ENCODE measurements around the gene LRRC3.

The LRRC3 gene

DNA sequence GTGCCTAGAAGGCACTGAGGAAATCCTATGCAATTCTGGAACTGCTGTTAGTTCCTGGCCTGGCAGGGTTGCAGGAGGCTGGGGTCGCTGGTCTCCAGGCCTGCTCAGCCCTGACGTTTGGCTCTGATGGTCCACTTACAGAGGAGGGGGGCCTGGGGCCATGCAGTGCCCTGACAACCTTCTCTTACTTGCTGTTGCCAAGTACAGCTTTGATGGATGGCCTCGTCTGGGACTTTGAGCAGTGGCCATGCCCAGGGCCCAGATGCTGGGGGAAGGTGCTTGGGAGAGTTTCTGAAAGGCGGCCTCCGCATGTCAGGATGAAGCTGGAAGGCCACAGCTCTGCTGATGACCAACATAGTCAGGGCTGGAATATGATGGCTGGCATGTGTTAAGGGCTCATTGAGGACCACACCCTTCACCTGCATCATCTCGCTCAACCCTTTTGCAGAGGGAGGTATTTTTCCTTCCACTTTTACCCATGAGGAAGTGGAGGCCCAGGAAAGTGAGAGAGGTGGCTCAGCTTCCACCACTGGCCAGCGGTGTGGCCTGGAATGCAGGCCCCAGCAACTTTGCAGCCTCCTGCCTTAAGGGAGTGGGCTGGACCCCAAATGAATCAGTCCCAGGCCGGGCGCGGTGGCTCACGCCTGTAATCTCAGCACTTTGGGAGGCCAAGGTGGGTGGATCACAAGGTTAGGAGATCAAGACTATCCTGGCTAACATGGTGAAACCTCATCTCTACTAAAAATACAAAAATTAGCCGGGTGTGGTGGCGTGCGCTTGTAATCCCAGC lies 34.7 kb upstream of the LRRC3 start:
- TF ChIP-seq GATA3 (IDR thresholded peaks at IDR 0.05; ENCODE audit: low read depth, low read length) (no peak), GATA2 (IDR thresholded peaks at IDR 0.05; ENCODE audit: low read depth, low read length) (no peak)

GRCh38 chr21:44421901-44422840 lies 33.1 kb upstream of the LRRC3 start:
- TF ChIP-seq GATA3 (IDR thresholded peaks at IDR 0.05; ENCODE audit: low read depth, low read length), result no peak
- TF ChIP-seq GATA2 (IDR thresholded peaks at IDR 0.05; ENCODE audit: low read depth, low read length), result no peak

- TF ChIP-seq GATA2 (IDR thresholded peaks at IDR 0.05; ENCODE audit: low read depth, low read length), result no peak
- TF ChIP-seq GATA3 (IDR thresholded peaks at IDR 0.05; ENCODE audit: low read depth, low read length), result no peak
These were observed 31.9 kb upstream of the LRRC3 start for GRCh38 chr21:44423312-44423821.

DNA sequence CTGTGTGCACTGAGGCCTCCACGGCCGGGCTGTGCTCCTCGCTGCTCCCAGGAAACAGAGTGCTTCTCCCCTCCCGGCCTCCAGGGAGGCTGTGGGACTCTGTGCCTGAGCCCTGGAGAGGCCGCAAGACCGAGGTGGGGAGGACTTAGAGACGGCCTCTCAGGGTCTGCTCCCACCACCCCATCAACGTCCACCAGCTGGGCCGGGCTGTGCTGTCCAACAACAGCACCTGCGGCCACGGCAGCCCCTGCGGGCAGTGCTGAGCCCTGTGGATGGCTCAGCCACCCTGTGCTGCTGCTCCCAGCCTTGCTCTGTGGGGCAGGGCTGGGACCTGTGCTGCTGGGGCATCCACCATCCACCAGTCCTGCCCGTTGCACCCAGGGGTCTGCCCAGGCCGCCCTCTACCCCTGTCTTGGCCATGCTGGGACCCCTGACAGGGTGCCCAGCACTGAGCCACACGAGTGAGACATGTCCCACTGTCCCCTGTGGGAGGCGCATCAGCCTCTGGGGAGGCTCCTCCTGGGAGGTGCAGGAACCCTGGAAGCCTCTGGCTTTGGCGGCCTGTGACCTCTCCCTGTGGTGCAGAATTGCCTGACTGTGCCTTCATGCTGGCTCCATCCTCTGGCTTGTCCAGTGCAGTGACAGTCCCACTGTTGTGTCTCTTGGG lies 31.2 kb upstream of the LRRC3 start:
- no peak for TF ChIP-seq GATA3 (IDR thresholded peaks at IDR 0.05; ENCODE audit: low read depth, low read length)
- no peak for TF ChIP-seq GATA2 (IDR thresholded peaks at IDR 0.05; ENCODE audit: low read depth, low read length)

- no peak for TF ChIP-seq GATA3 (IDR thresholded peaks at IDR 0.05; ENCODE audit: low read depth, low read length)
- TF ChIP-seq GATA2 (IDR thresholded peaks at IDR 0.05; ENCODE audit: low read depth, low read length), result no peak
These were observed 30.6 kb upstream of the LRRC3 start for GRCh38 chr21:44424608-44425306.

DNA sequence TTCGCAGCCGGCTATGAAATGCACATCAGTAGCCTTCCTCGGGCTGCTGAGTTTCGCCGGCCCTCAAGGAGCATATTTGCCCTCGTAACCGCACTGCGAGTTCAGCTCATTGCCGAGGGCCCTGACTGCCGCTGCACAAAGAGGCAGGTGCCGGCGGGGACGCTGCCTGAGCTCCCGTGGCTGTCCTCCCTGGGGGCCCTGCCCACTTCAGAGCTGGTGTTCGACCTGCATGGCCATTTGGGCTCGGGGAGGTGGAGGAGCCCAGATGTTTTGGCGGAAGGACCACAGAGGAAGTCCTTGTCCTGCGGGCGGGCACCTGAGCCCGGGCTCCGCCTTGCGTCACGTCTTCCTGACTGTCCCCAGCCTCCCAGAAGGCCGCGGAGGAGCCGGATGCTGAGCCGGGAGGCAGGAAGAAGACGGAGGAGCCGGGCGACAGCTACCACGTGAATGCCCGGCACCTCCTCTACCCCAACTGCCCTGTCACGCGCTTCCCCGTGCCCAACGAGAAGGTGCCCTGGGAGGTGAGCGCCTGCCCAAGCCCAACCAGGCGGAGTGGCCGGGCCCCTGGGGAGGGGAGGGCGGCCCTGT lies 29.9 kb upstream of the LRRC3 start:
- TF ChIP-seq GATA3 (IDR thresholded peaks at IDR 0.05; ENCODE audit: low read depth, low read length), result no peak
- no peak for TF ChIP-seq GATA2 (IDR thresholded peaks at IDR 0.05; ENCODE audit: low read depth, low read length)

- no peak for TF ChIP-seq GATA2 (IDR thresholded peaks at IDR 0.05; ENCODE audit: low read depth, low read length)
- no peak for TF ChIP-seq GATA3 (IDR thresholded peaks at IDR 0.05; ENCODE audit: low read depth, low read length)
These were observed 29.2 kb upstream of the LRRC3 start for GRCh38 chr21:44425895-44426662.

- TF ChIP-seq GATA3 (IDR thresholded peaks at IDR 0.05; ENCODE audit: low read depth, low read length) (no peak), GATA2 (IDR thresholded peaks at IDR 0.05; ENCODE audit: low read depth, low read length) (no peak)
These were observed 28.6 kb upstream of the LRRC3 start for GRCh38 chr21:44426663-44427191.

- no peak for TF ChIP-seq GATA3 (IDR thresholded peaks at IDR 0.05; ENCODE audit: low read depth, low read length)
- no peak for TF ChIP-seq GATA2 (IDR thresholded peaks at IDR 0.05; ENCODE audit: low read depth, low read length)
These were observed 27.8 kb upstream of the LRRC3 start for GRCh38 chr21:44427241-44428120.

- TF ChIP-seq GATA2 (IDR thresholded peaks at IDR 0.05; ENCODE audit: low read depth, low read length), result no peak
- TF ChIP-seq GATA3 (IDR thresholded peaks at IDR 0.05; ENCODE audit: low read depth, low read length), result no peak
These were observed 26.9 kb upstream of the LRRC3 start for GRCh38 chr21:44428281-44428960.

- TF ChIP-seq GATA3 (IDR thresholded peaks at IDR 0.05; ENCODE audit: low read depth, low read length) (no peak), GATA2 (IDR thresholded peaks at IDR 0.05; ENCODE audit: low read depth, low read length) (no peak)
These were observed 25.4 kb upstream of the LRRC3 start for GRCh38 chr21:44429894-44430293.

Measured in SH-SY5Y (cell line).